K562 (cell line): ENCODE results near the gene PIP5K1B. TPM values are rescaled to one million over a fixed set of nuclear protein-coding genes. Genes with fewer than 3 reads are reported as not detected.

Source experiments
- ATAC-seq: fragments of 200-7000 bp; cut with Tn5 transposase; 3 replicates; pipeline ENCODE4 v1.9.1; 2020; ENCODE audit warnings: moderate library complexity
- BruUV-seq: library from RNA; stranded (reverse); fragments of 400-500 nt; replicated peaks from 2 replicates; lab custom pipeline; 2021; lab: Mats Ljungman, UMichigan
- CTCF ChIA-PET: fragments of 300-600 bp; formaldehyde crosslinking; extraction: SDS; loops from one replicate; lab custom pipeline; 2021; ENCODE audit warnings: low intra/inter-chr PET ratio; lab: Yijun Ruan, JAX
- POLR2A ChIA-PET: fragments of 300-600, 350-650 bp; sonication (Branson Sonifier 250); formaldehyde crosslinking; extraction: SDS; loops from one replicate; lab custom pipeline; 2021; ENCODE audit warnings: antibody characterized with exemption, inconsistent platforms; lab: Yijun Ruan, JAX
- DNase-seq, 4 experiments: peaks; one replicate each; pipeline versions ENCODE4 v3.0.0 to v3.0.0-alpha.2; 2011 to 2018; ENCODE audit warnings: low spot score in 3 of 4, mixed read lengths in 3 of 4; ENCODE audit errors: extremely low read depth in 1 of 4
- FAIRE-seq: peaks from 2 replicates; lab custom pipeline; 2011; peaks lifted over from hg19 to GRCh38; lab: Jason Lieb, UNC
- H2AFZ ChIP-seq: 2 replicates; pipeline ENCODE4 v1.6.0; 2011; ENCODE audit warnings: low read depth, low read length, control low read depth, inconsistent platforms
- H3K27ac ChIP-seq: fragments of 200-600 bp; 3 replicates; pipeline ENCODE4 v1.8.0; 2011; ENCODE audit warnings: low read depth, mild to moderate bottlenecking, control low read depth, inconsistent platforms, low read length, moderate library complexity, mixed read lengths; ENCODE audit errors: extremely low read depth
- H3K27me3 ChIP-seq, 2 experiments: fragments of 300-600 bp in 1 of 2; 2 replicates in 1 of 2; 3 replicates in 1 of 2; pipeline versions ENCODE4 v1.6.0 to v1.8.0; 2011; ENCODE audit warnings: inconsistent platforms in 2 of 2, low read length in 2 of 2, mild to moderate bottlenecking in 1 of 2, mixed read lengths in 1 of 2, moderate library complexity in 1 of 2; ENCODE audit not compliant: control insufficient read depth in 2 of 2, insufficient read depth in 2 of 2
- H3K36me3 ChIP-seq: fragments of 300-600 bp; 3 replicates; pipeline ENCODE4 v1.8.0; 2011; ENCODE audit warnings: mild to moderate bottlenecking, low read length, inconsistent platforms; ENCODE audit not compliant: control insufficient read depth, insufficient read depth
- H3K4me1 ChIP-seq, 2 experiments: fragments of 200-600 bp in 1 of 2; replicated peaks in 1 of 2; 2 replicates in 1 of 2; 3 replicates in 1 of 2; pipeline versions ENCODE4 v1.5.1 to v1.8.0; 2011; ENCODE audit warnings: inconsistent platforms in 2 of 2, low read length in 2 of 2, mild to moderate bottlenecking in 1 of 2, mixed read lengths in 1 of 2, moderate library complexity in 1 of 2; ENCODE audit not compliant: control insufficient read depth in 2 of 2, insufficient read depth in 2 of 2
- H3K4me2 ChIP-seq: 2 replicates; pipeline ENCODE4 v1.6.1; 2011; ENCODE audit warnings: low read length, control low read depth, inconsistent platforms, mixed read lengths; ENCODE audit not compliant: insufficient read depth
- H3K4me3 ChIP-seq: fragments of 200-600 bp; sonication (generic), shearing (Covaris generic); 2 replicates; pipeline ENCODE4 v1.5.1; 2016; ENCODE audit warnings: control low read depth, inconsistent platforms
- H3K79me2 ChIP-seq: fragments of 200-600 bp; 3 replicates; pipeline ENCODE4 v1.8.0; 2011; ENCODE audit warnings: low read length, inconsistent platforms; ENCODE audit not compliant: control insufficient read depth, insufficient read depth
- H3K9ac ChIP-seq, 2 experiments: 2 replicates each; pipeline versions ENCODE4 v1.6.0 to v1.6.1; 2011; ENCODE audit warnings: low read depth in 2 of 2, low read length in 2 of 2, control low read depth in 1 of 2, inconsistent platforms in 1 of 2, mild to moderate bottlenecking in 1 of 2, mixed read lengths in 1 of 2; ENCODE audit not compliant: insufficient read depth in 1 of 2
- H3K9me1 ChIP-seq: one replicate; pipeline ENCODE4 v1.6.0; 2011; ENCODE audit warnings: inconsistent platforms, mild to moderate bottlenecking, low read length, moderate library complexity; ENCODE audit not compliant: control insufficient read depth, insufficient read depth
- H3K9me3 ChIP-seq: replicated peaks from 2 replicates; pipeline ENCODE4 v1.5.1; 2011; ENCODE audit warnings: low read depth, low read length, inconsistent platforms; ENCODE audit not compliant: control insufficient read depth, insufficient read depth
- H4K20me1 ChIP-seq: replicated peaks from 2 replicates; pipeline ENCODE4 v1.6.1; 2011; ENCODE audit warnings: low read length, inconsistent platforms, mixed read lengths; ENCODE audit not compliant: control insufficient read depth, insufficient read depth
- BHLHE40 ChIP-seq: IDR thresholded peaks from 2 replicates; pipeline ENCODE4 v1.6.1; 2011; ENCODE audit warnings: low read length, improper control_type of control experiment
- CBX2 ChIP-seq: fragments of 200-600 bp; sonication (generic); IDR thresholded peaks from one replicate; pipeline ENCODE4 v1.6.1; 2012; ENCODE audit warnings: mild to moderate bottlenecking, low read length, inconsistent platforms; ENCODE audit not compliant: insufficient read depth, poor library complexity, severe bottlenecking
- FOSL1 ChIP-seq: fragments of 200-800 bp; sonication (Bioruptor generic); conservative IDR thresholded peaks from 2 replicates; pipeline ENCODE4 v1.6.1; 2016; ENCODE audit warnings: missing genetic modification characterization, missing compliant biosample characterization
- FOXJ2 ChIP-seq: fragments of 200-800 bp; sonication (Bioruptor generic); IDR thresholded peaks from 2 replicates; pipeline ENCODE4 v1.6.1; 2016; ENCODE audit warnings: missing genetic modification characterization, missing compliant biosample characterization
- NCOR1 ChIP-seq: fragments of 450-650 bp; IDR thresholded peaks from 2 replicates; pipeline ENCODE4 v1.6.1; 2016; ENCODE audit warnings: mild to moderate bottlenecking, moderate library complexity
- ZNF76 ChIP-seq: fragments of 250-450 bp; sonication (Bioruptor Pico); IDR thresholded peaks from 2 replicates; pipeline ENCODE4 v1.4.0; 2020; ENCODE audit warnings: mild to moderate bottlenecking, moderate library complexity, borderline replicate concordance
- WGBS: fragments of 100-300 bp; shearing (Covaris generic); methylation state at CpG from one replicate; pipeline ENCODE4 v1.1.6; 2016; ENCODE audit warnings: low coverage, mixed read lengths; ENCODE audit not compliant: insufficient coverage; ENCODE audit errors: missing lambda C conversion rate; 5-methylcytosine and 5-hydroxymethylcytosine counted together
- in situ Hi-C: fragments of 300-500 bp; cut with MboI; formaldehyde crosslinking; loops from 4 replicates; pipeline ENCODE4 v1.15.0; 2018; ENCODE audit warnings: inconsistent platforms, mixed read lengths
- intact Hi-C: fragments of 100-400 bp; cut with micrococcal nuclease; formaldehyde crosslinking; loops from 2 replicates; pipeline ENCODE4 v1.14.2; 2022
- polyA plus RNA-seq, 8 experiments: library from polyadenylated mRNA; depleted of rRNA in 4 of 8; stranded (reverse) in 5 of 8; unstranded in 3 of 8; fragments of >200 nt; fragmentation: Nextera tagmentation in 2 of 8; fragmentation: Illumina TruSeq in 1 of 8; extraction: Ambion mirVana in 2 of 8; extraction: Trizol in 1 of 8; gene quantifications; 2 replicates each; pipeline versions ENCODE4 v1.2.1 to v1.2.3, GENCODE V29; 2011 to 2014; ENCODE audit warnings: inconsistent platforms in 1 of 8, missing spikeins in 1 of 8
- total RNA-seq, 7 experiments: library from RNA; depleted of rRNA in 6 of 7; stranded (reverse); fragments of >200 nt in 6 of 7; fragmentation: Illumina TruSeq in 2 of 7; extraction: Trizol in 2 of 7; gene quantifications; 2 replicates each; pipeline versions ENCODE4 v1.2.1 to v1.2.3, GENCODE V29; 2011 to 2021; ENCODE audit warnings: low replicate concordance in 1 of 7
- TF ChIP-seq, protein P1 (sequence below): fragments of 250-450 bp; sonication (Bioruptor Pico); IDR thresholded peaks from 2 replicates; pipeline ENCODE4 v1.8.0; 2021; ENCODE audit warnings: moderate library complexity, mild to moderate bottlenecking, inconsistent platforms
- TF ChIP-seq, protein P2 (sequence below), 2 experiments: fragments of 450-650 bp; formaldehyde crosslinking in 1 of 2; IDR thresholded peaks; 2 replicates each; pipeline versions ENCODE4 v1.4.0 to v1.6.1; 2014 to 2020; ENCODE audit warnings: mild to moderate bottlenecking in 2 of 2, borderline replicate concordance in 1 of 2, low read depth in 1 of 2

PIP5K1B gene
- total and polyA plus RNA-seq, 9 of the 15 experiments (the other 6 are each of a cell fraction or from before 2014, with no cell fraction given), result 3.1 to 12.9 (median 7.4) TPM

DNA sequence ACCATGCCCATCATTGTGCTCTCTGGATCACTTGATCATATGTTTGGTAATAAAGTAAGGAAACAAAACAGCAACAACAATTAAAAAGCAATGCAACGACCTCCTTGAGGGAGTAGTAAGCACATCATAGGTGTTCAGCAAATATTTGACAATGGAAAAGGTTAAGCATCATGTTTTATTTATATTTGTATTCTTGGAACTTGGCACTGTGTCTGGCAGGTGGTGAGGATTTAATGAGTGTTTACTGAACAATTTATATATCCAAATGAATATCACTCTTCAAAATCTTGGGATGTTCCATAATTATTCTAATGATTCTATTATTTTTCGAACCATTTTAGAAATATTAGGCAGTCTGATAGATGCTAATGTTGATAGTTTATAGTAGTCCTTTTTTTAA is 6.2 kb downstream of the PIP5K1B start:
- H4K20me1 ChIP-seq, result no peaks in the 10 kb centered on the region
- H3K9ac ChIP-seq, result no peak overlapping the region
- no peaks in the 10 kb centered on the region; the same call in 2 of the 3 replicates for H3K36me3 ChIP-seq
- H3K9me3 ChIP-seq, result no peaks in the 10 kb centered on the region
- H3K4me2 ChIP-seq, result no peak overlapping the region
- intact Hi-C loops (no loop called here), in situ Hi-C loops (no loop called here)
- no peak overlapping the region for H2AFZ ChIP-seq
- ATAC-seq, result no peak
- H3K27me3 ChIP-seq, result no peaks in the 10 kb centered on the region
- H3K79me2 ChIP-seq, result peaks cover 60% of the 10 kb centered on the region
- no peak for FAIRE-seq
- no peak for DNase-seq
- BruUV-seq, result no TSS peak
- CTCF ChIA-PET, result no interaction called here
- H3K4me3 ChIP-seq, result no peak overlapping the region
- TF ChIP-seq FOXJ2 (tag), result no peak
- no peak for TF ChIP-seq CBX2
- no peak for TF ChIP-seq FOSL1 (tag)
- no peak for TF ChIP-seq BHLHE40
- TF ChIP-seq, protein P1, sequence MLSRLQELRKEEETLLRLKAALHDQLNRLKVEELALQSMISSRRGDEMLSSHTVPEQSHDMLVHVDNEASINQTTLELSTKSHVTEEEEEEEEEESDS (CRISPR knock-in tag), result no peak
- TF ChIP-seq, protein P2, sequence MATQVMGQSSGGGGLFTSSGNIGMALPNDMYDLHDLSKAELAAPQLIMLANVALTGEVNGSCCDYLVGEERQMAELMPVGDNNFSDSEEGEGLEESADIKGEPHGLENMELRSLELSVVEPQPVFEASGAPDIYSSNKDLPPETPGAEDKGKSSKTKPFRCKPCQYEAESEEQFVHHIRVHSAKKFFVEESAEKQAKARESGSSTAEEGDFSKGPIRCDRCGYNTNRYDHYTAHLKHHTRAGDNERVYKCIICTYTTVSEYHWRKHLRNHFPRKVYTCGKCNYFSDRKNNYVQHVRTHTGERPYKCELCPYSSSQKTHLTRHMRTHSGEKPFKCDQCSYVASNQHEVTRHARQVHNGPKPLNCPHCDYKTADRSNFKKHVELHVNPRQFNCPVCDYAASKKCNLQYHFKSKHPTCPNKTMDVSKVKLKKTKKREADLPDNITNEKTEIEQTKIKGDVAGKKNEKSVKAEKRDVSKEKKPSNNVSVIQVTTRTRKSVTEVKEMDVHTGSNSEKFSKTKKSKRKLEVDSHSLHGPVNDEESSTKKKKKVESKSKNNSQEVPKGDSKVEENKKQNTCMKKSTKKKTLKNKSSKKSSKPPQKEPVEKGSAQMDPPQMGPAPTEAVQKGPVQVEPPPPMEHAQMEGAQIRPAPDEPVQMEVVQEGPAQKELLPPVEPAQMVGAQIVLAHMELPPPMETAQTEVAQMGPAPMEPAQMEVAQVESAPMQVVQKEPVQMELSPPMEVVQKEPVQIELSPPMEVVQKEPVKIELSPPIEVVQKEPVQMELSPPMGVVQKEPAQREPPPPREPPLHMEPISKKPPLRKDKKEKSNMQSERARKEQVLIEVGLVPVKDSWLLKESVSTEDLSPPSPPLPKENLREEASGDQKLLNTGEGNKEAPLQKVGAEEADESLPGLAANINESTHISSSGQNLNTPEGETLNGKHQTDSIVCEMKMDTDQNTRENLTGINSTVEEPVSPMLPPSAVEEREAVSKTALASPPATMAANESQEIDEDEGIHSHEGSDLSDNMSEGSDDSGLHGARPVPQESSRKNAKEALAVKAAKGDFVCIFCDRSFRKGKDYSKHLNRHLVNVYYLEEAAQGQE (IDR thresholded peaks at IDR 0.05; ENCODE audit: borderline replicate concordance), result no peak
- TF ChIP-seq, protein P2 (CRISPR knock-in tag; IDR thresholded peaks at IDR 0.05; ENCODE audit: low read depth), result no peak
- TF ChIP-seq ZNF76 (CRISPR knock-in tag), result no peak
- TF ChIP-seq NCOR1, result no peak
- POLR2A ChIA-PET, result no interaction called here
- H3K9me1 ChIP-seq, result no peaks in the 10 kb centered on the region
- 26% methylated on average over 2 of the region's 2 CpGs for WGBS
- H3K27ac ChIP-seq, result no peak overlapping the region
- H3K4me1 ChIP-seq, result peaks cover 0 to 11% of the 10 kb centered on the region in 2 experiments; a peak in 4 of 5 replicates
